GM12878 (cell line): Measurements from ENCODE around the gene MIA3. TPM values are rescaled to one million over a fixed set of nuclear protein-coding genes. Genes with fewer than 3 reads are reported as not detected.

Source experiments
- ELK1 ChIP-seq: IDR thresholded peaks from 2 replicates; pipeline ENCODE4 v1.6.1; 2012; ENCODE audit warnings: low read depth, low read length, improper control_type of control experiment
- HCFC1 ChIP-seq: fragments of 150-350 bp; IDR thresholded peaks from 2 replicates; pipeline ENCODE4 v1.6.1; 2014; ENCODE audit warnings: low read length
- IRF5 ChIP-seq: fragments of 450-650 bp; IDR thresholded peaks from 2 replicates; pipeline ENCODE4 v1.6.1; 2017; ENCODE audit warnings: borderline replicate concordance
- JUND ChIP-seq: IDR thresholded peaks from 2 replicates; pipeline ENCODE4 v1.6.1; 2012; ENCODE audit warnings: low read depth, mild to moderate bottlenecking, low read length, improper control_type of control experiment, moderate library complexity
- KLF5 ChIP-seq: fragments of 450-650 bp; IDR thresholded peaks from 2 replicates; pipeline ENCODE4 v1.6.1; 2014; ENCODE audit warnings: mild to moderate bottlenecking; ENCODE audit not compliant: partially characterized antibody
- LARP7 ChIP-seq: fragments of 450-650 bp; IDR thresholded peaks from 2 replicates; pipeline ENCODE4 v1.6.1; 2017; ENCODE audit warnings: mild to moderate bottlenecking
- MTA3 ChIP-seq: IDR thresholded peaks from 2 replicates; pipeline ENCODE4 v1.6.1; 2012; ENCODE audit warnings: low read length, inconsistent platforms, borderline replicate concordance
- MXI1 ChIP-seq: fragments of 150-350 bp; IDR thresholded peaks from 2 replicates; pipeline ENCODE4 v1.6.1; 2011; ENCODE audit warnings: low read depth, mild to moderate bottlenecking, inconsistent platforms, low read length, improper control_type of control experiment
- NBN ChIP-seq: fragments of 450-650 bp; IDR thresholded peaks from 2 replicates; pipeline ENCODE4 v1.6.1; 2016
- NR2C1 ChIP-seq: fragments of 450-650 bp; IDR thresholded peaks from 2 replicates; pipeline ENCODE4 v1.6.1; 2017; ENCODE audit warnings: antibody characterized with exemption, mild to moderate bottlenecking, moderate library complexity
- POLR2A ChIP-seq: IDR thresholded peaks from 2 replicates; pipeline ENCODE4 v1.6.1; 2011; ENCODE audit warnings: low read depth, mild to moderate bottlenecking, low read length
- RELB ChIP-seq: fragments of 450-650 bp; IDR thresholded peaks from 2 replicates; pipeline ENCODE4 v1.6.1; 2017; ENCODE audit warnings: low read depth, mild to moderate bottlenecking, moderate library complexity
- SP1 ChIP-seq: IDR thresholded peaks from one replicate; pipeline ENCODE4 v1.6.1; 2011; ENCODE audit warnings: low read depth, low read length
- SUPT20H ChIP-seq: IDR thresholded peaks from 2 replicates; pipeline ENCODE4 v1.6.1; 2011; ENCODE audit warnings: low read depth, mild to moderate bottlenecking, low read length, moderate library complexity, borderline replicate concordance; ENCODE audit not compliant: control insufficient read depth
- ZBTB11 ChIP-seq: fragments of 450-650 bp; formaldehyde crosslinking; IDR thresholded peaks from 2 replicates; pipeline ENCODE4 v1.5.0; 2022; ENCODE audit warnings: mild to moderate bottlenecking, missing genetic modification characterization
- ZNF687 ChIP-seq: fragments of 450-650 bp; IDR thresholded peaks from 2 replicates; pipeline ENCODE4 v1.6.1; 2017; ENCODE audit warnings: mild to moderate bottlenecking, moderate library complexity
- polyA plus RNA-seq, 11 experiments: library from polyadenylated mRNA; depleted of rRNA in 4 of 11; unstranded in 6 of 11; stranded (reverse) in 5 of 11; fragments of >200 nt; fragmentation: Nextera tagmentation in 4 of 11; fragmentation: Illumina TruSeq in 1 of 11; extraction: Ambion mirVana in 4 of 11; extraction: Trizol in 1 of 11; gene quantifications; 1 replicate in 1 of 11; 2 replicates in 10 of 11; pipeline versions ENCODE4 v1.2.1 to v1.2.3, GENCODE V29; 2011 to 2016; ENCODE audit warnings: inconsistent platforms in 2 of 11, missing spikeins in 2 of 11, low read depth in 1 of 11
- total RNA-seq, 4 experiments: library from RNA; depleted of rRNA in 3 of 4; stranded (reverse); fragments of >200 nt in 3 of 4; fragmentation: Illumina TruSeq in 1 of 4; extraction: Trizol in 1 of 4; gene quantifications; 2 replicates each; pipeline versions ENCODE4 v1.2.1 to v1.2.3, GENCODE V29; 2013 to 2021

Gene MIA3
- total and polyA plus RNA-seq, 10 of the 15 experiments (the other 5 are each of a cell fraction or from before 2014, with no cell fraction given), result 12.9 to 50.8 (median 30.3) TPM

- TF ChIP-seq ZBTB11 (0 out of 2 replicates have a peak, but pooled peaks have one; percentile 5), HCFC1 (peak; percentile 80), IRF5 (no peak), MTA3 (no peak), RELB (peak; percentile 94), SP1 (peak; percentile 76), ELK1 (peak; percentile 72), NBN (peak; percentile 97), ZNF687 (peak; percentile 39; the same call in 1 of the 2 replicates), KLF5 (peak; percentile 96), JUND (peak; percentile 92), NR2C1 (peak; percentile 66; the same call in 1 of the 2 replicates), MXI1 (peak; percentile 86), POLR2A (peak; percentile 78), LARP7 (0 out of 2 replicates have a peak, but pooled peaks have one; percentile 61), SUPT20H (no peak)
Measured at GRCh38 chr1:222643938-222644635, 26.2 kb downstream of the MIA3 start (continued).
